ENCODE measurements around the gene C4B. TPM values are rescaled to one million over a fixed set of nuclear protein-coding genes. Genes with fewer than 3 reads are reported as not detected.

The C4B gene
- total RNA-seq, 1 experiment from 2014 or later: 8.8 TPM

- no peaks in the 10 kb centered on the region for H3K36me3 ChIP-seq (ENCODE audit: control insufficient read depth, insufficient read depth, low read length)
- ChIA-PET CTCF (no interaction called here), POLR2A (no interaction called here)
- H3K4me3 ChIP-seq (ENCODE audit: low read depth in 2 of 2, low read length in 2 of 2): no peak overlapping the region
- no peak for TF ChIP-seq REST (IDR thresholded peaks at IDR 0.05; ENCODE audit: insufficient read depth in 1 of 2, low read depth in 2 of 2, low read length in 1 of 2)
- TF ChIP-seq POLR2AphosphoS5 (IDR thresholded peaks at IDR 0.05; ENCODE audit: low read depth, low read length): no peak
- no peak for TF ChIP-seq TCF7L2 (IDR thresholded peaks at IDR 0.05; ENCODE audit: low read depth, low read length)
- no peak for TF ChIP-seq SIN3A (IDR thresholded peaks at IDR 0.05; ENCODE audit: borderline replicate concordance, insufficient read depth, low read depth, low read length)
- TF ChIP-seq CTCF (IDR thresholded peaks at IDR 0.05): no peak
- no peak overlapping the region for H3K27ac ChIP-seq (ENCODE audit: low read length)
- no peaks in the 10 kb centered on the region for H3K4me1 ChIP-seq (ENCODE audit: control insufficient read depth, insufficient read depth, low read length)
- in situ Hi-C loops (cut with HindIII; ENCODE audit: low pct_unique_long_range_greater_than_20kb, low sequenced_read_pairs): no loop called here
- intact Hi-C loops (cut with micrococcal nuclease; ENCODE audit: unreplicated experiment): no loop called here
- BruUV-seq (replicated peaks): no TSS peak
- H3K9me3 ChIP-seq (ENCODE audit: control insufficient read depth, insufficient read depth, low read depth, low read length): no peaks in the 10 kb centered on the region
- H3K27me3 ChIP-seq (ENCODE audit: control insufficient read depth, insufficient read depth, low read length): no peaks in the 10 kb centered on the region
- ATAC-seq: no peak
- DNase-seq (ENCODE audit: low read depth, low spot score): no peak
These were observed 61.8 kb downstream of the C4B start for GRCh38 chr6:32076321-32076809.

GRCh38 chr6:32079566-32080290, 65.1 kb downstream of the C4B start:
- no peak for TF ChIP-seq REST (IDR thresholded peaks at IDR 0.05; ENCODE audit: insufficient read depth in 1 of 2, low read depth in 2 of 2, low read length in 1 of 2)
- ChIA-PET POLR2A (no interaction called here), CTCF (interaction anchor here (0.6 kb wide), 1 partner anchor 482 kb away, joined by 4 read pairs; no protein-coding TSS in a partner anchor)

More at GRCh38 chr6:32079566-32080290, 65.1 kb downstream of the C4B start:
- DNase-seq (ENCODE audit: low read depth, low spot score): no peak
- H3K27me3 ChIP-seq (ENCODE audit: control insufficient read depth, insufficient read depth, low read length): no peaks in the 10 kb centered on the region
- no peaks in the 10 kb centered on the region for H3K36me3 ChIP-seq (ENCODE audit: control insufficient read depth, insufficient read depth, low read length)
- in situ Hi-C loops (cut with HindIII; ENCODE audit: low pct_unique_long_range_greater_than_20kb, low sequenced_read_pairs) (no loop called here), intact Hi-C loops (cut with micrococcal nuclease; ENCODE audit: unreplicated experiment) (no loop called here)
- H3K4me3 ChIP-seq (ENCODE audit: low read depth in 2 of 2, low read length in 2 of 2): no peak overlapping the region
- H3K4me1 ChIP-seq (ENCODE audit: control insufficient read depth, insufficient read depth, low read length): no peaks in the 10 kb centered on the region
- H3K9me3 ChIP-seq (ENCODE audit: control insufficient read depth, insufficient read depth, low read depth, low read length): no peaks in the 10 kb centered on the region
- BruUV-seq (replicated peaks): no TSS peak
- H3K27ac ChIP-seq (ENCODE audit: low read length): no peak overlapping the region
- no peak for ATAC-seq
